GM23338 (cell line): Measurements from ENCODE around the gene RCOR1. TPM values are rescaled to one million over a fixed set of nuclear protein-coding genes. Genes with fewer than 3 reads are reported as not detected.
"Not testable (repeated sequence)": the region's sequence is repeated elsewhere in the genome, so short reads cannot be mapped to it uniquely, and the experiment has no call there.

ENCODE experiments used
- ATAC-seq: fragments of 200-7000 bp; cut with Tn5 transposase; 3 replicates; pipeline ENCODE4 v1.9.1; 2020
- DNase-seq: peaks from one replicate; pipeline ENCODE4 v3.0.0-alpha.2; 2015; ENCODE audit warnings: low spot score
- H2AFZ ChIP-seq: fragments of 200-600 bp; sonication (generic); 2 replicates; pipeline ENCODE4 v1.8.0; 2016; ENCODE audit warnings: antibody characterized with exemption, mild to moderate bottlenecking, moderate library complexity
- H3F3A ChIP-seq: fragments of 200-600 bp; sonication (generic); replicated peaks from 2 replicates; pipeline ENCODE4 v1.8.0; 2017; ENCODE audit warnings: antibody characterized with exemption, mixed run types, low read depth
- H3K27ac ChIP-seq: fragments of 200-600 bp; sonication (generic); 2 replicates; pipeline ENCODE4 v1.6.1; 2016; ENCODE audit warnings: low read depth
- H3K27me3 ChIP-seq: fragments of 200-600 bp; sonication (generic); 2 replicates; pipeline ENCODE4 v1.8.0; 2016; ENCODE audit warnings: mild to moderate bottlenecking, mixed run types, moderate library complexity; ENCODE audit not compliant: insufficient read depth
- H3K36me3 ChIP-seq: fragments of 200-600 bp; sonication (generic); 2 replicates; pipeline ENCODE4 v1.8.0; 2016; ENCODE audit warnings: mild to moderate bottlenecking; ENCODE audit not compliant: insufficient read depth
- H3K4me1 ChIP-seq: fragments of 200-600 bp; sonication (generic); 2 replicates; pipeline ENCODE4 v1.8.0; 2016; ENCODE audit warnings: mild to moderate bottlenecking, moderate library complexity; ENCODE audit not compliant: insufficient read depth
- H3K4me2 ChIP-seq: fragments of 200-600 bp; sonication (generic); 2 replicates; pipeline ENCODE4 v1.7.1; 2017; ENCODE audit warnings: mixed run types
- H3K4me3 ChIP-seq: fragments of 200-600 bp; sonication (generic); 2 replicates; pipeline ENCODE4 v1.6.1; 2016; ENCODE audit warnings: mixed run types
- H3K79me2 ChIP-seq: fragments of 200-600 bp; sonication (generic); replicated peaks from 2 replicates; pipeline ENCODE4 v1.8.0; 2017; ENCODE audit warnings: mild to moderate bottlenecking; ENCODE audit not compliant: insufficient read depth
- H3K9me2 ChIP-seq: fragments of 200-600 bp; sonication (generic); 2 replicates; pipeline ENCODE4 v1.8.0; 2017; ENCODE audit not compliant: insufficient read depth
- H4K20me1 ChIP-seq: fragments of 200-600 bp; sonication (generic); replicated peaks from 2 replicates; pipeline ENCODE4 v1.8.0; 2017; ENCODE audit warnings: mild to moderate bottlenecking; ENCODE audit not compliant: insufficient read depth
- H3K27ac Mint-ChIP-seq: 2 replicates; pipeline ENCODE4 v1.8.0; 2020; ENCODE audit warnings: inconsistent platforms, mild to moderate bottlenecking, moderate library complexity, mixed read lengths
- H3K27me3 Mint-ChIP-seq: 3 replicates; pipeline ENCODE4 v1.8.0; 2022; ENCODE audit warnings: low read depth, mild to moderate bottlenecking, moderate library complexity, mixed read lengths, inconsistent platforms; ENCODE audit not compliant: insufficient read depth, poor library complexity
- H3K36me3 Mint-ChIP-seq: 3 replicates; pipeline ENCODE4 v1.8.0; 2021; ENCODE audit warnings: low read depth, mild to moderate bottlenecking, inconsistent platforms, moderate library complexity, mixed read lengths
- H3K4me1 Mint-ChIP-seq: 3 replicates; pipeline ENCODE4 v1.8.0; 2020; ENCODE audit warnings: mild to moderate bottlenecking, inconsistent platforms, mixed read lengths
- H3K4me3 Mint-ChIP-seq: 3 replicates; pipeline ENCODE4 v1.8.0; 2021; ENCODE audit warnings: moderate library complexity, mild to moderate bottlenecking, inconsistent platforms, mixed read lengths
- H3K9me3 Mint-ChIP-seq: 3 replicates; pipeline ENCODE4 v1.8.0; 2020; ENCODE audit warnings: moderate library complexity, mild to moderate bottlenecking, inconsistent platforms, mixed read lengths
- EZH2 ChIP-seq: fragments of 200-600 bp; sonication (generic); IDR thresholded peaks from one replicate; pipeline ENCODE4 v1.8.0; 2017; ENCODE audit warnings: antibody characterized with exemption, mild to moderate bottlenecking, low read depth; ENCODE audit not compliant: unreplicated experiment
- EZH2phosphoT487 ChIP-seq: fragments of 200-600 bp; sonication (generic); IDR thresholded peaks from one replicate; pipeline ENCODE4 v1.8.1; 2018; ENCODE audit warnings: antibody characterized with exemption; ENCODE audit not compliant: unreplicated experiment
- JUNB ChIP-seq: IDR thresholded peaks from one replicate; pipeline ENCODE4 v1.6.1; 2016; ENCODE audit warnings: antibody characterized with exemption; ENCODE audit not compliant: unreplicated experiment
- ZNF114 ChIP-seq: fragments of 250-450 bp; sonication (Bioruptor Pico); IDR thresholded peaks from 2 replicates; pipeline ENCODE4 v1.5.0; 2020; ENCODE audit warnings: mild to moderate bottlenecking, moderate library complexity
- ZNF331 ChIP-seq: fragments of 250-450 bp; sonication (Bioruptor Pico); IDR thresholded peaks from 2 replicates; pipeline ENCODE4 v1.5.0; 2020; ENCODE audit warnings: low read depth, mild to moderate bottlenecking, moderate library complexity
- polyA plus RNA-seq: library from polyadenylated mRNA; unstranded; fragments of >200 nt; fragmentation: Nextera tagmentation; extraction: Ambion mirVana; gene quantifications from 2 replicates; pipeline ENCODE4 v1.2.1, GENCODE V29; 2016
- total RNA-seq: library from RNA; depleted of rRNA; stranded (reverse); fragments of >200 nt; shearing (Covaris generic); gene quantifications from 2 replicates; pipeline ENCODE4 v1.2.3, GENCODE V29; 2014
- TF ChIP-seq, protein P1 (sequence below), 2 experiments: fragments of 200-600 bp in 1 of 2; sonication (generic) in 1 of 2; conservative IDR thresholded peaks; 2 replicates each; pipeline versions ENCODE4 v1.5.1 to v1.6.1; 2016 to 2017; ENCODE audit warnings: antibody characterized with exemption in 2 of 2, low read depth in 2 of 2, mild to moderate bottlenecking in 2 of 2, moderate library complexity in 1 of 2
- TF ChIP-seq, protein P2 (sequence below): IDR thresholded peaks from 2 replicates; pipeline ENCODE4 v1.6.1; 2016; ENCODE audit warnings: antibody characterized with exemption
- TF ChIP-seq, protein P3 (sequence below): fragments of 250-450 bp; sonication (Bioruptor Pico); IDR thresholded peaks from 2 replicates; pipeline ENCODE4 v1.5.0; 2020; ENCODE audit warnings: mild to moderate bottlenecking, moderate library complexity
- TF ChIP-seq, protein P4 (sequence below): IDR thresholded peaks from one replicate; pipeline ENCODE4 v1.6.1; 2018; ENCODE audit warnings: antibody characterized with exemption; ENCODE audit not compliant: unreplicated experiment

The RCOR1 gene
- total and polyA plus RNA-seq, 2 experiments from 2014 or later: 7.6 to 26.1 TPM

DNA sequence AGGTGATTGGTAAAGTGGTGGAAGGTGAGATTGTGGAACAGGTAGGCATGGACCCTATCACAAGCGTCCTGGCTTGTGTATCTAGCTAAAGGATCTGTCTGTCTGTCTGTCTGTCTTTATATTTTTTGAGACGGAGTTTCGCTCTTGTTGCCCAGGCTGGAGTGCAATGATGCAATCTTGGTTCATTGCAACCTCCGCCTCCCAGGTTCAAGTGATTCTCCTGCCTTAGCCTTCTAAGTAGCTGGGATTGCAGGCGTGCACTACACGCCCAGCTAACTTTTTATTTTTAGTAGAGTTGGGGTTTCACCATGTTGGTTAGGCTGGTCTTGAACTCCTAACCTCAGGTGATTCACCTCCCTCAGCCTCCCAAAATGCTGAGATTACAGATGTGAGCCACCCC, 26.6 kb downstream of the RCOR1 start:
- not testable (repeated sequence) for H3F3A ChIP-seq, H3K4me3 ChIP-seq, H3K4me2 ChIP-seq, DNase-seq, H3K9me3 Mint-ChIP-seq, H3K36me3 ChIP-seq, H3K27me3 Mint-ChIP-seq, H3K9me2 ChIP-seq, H3K27me3 ChIP-seq, H3K36me3 Mint-ChIP-seq, H2AFZ ChIP-seq, H3K4me3 Mint-ChIP-seq, ATAC-seq
- peaks cover 23% of the 10 kb centered on the region for H3K4me1 ChIP-seq
- peaks cover 18% of the 10 kb centered on the region for H4K20me1 ChIP-seq
- Mint-ChIP-seq H3K27ac (peak overlapping the region; percentile 0; the same call in 1 of the 2 replicates), H3K4me1 (peaks cover 19% of the 10 kb centered on the region)
- peaks cover 100% of the 10 kb centered on the region for H3K79me2 ChIP-seq
- H3K27ac ChIP-seq: peak overlapping the region; percentile 3; the same call in 1 of the 2 replicates

DNA sequence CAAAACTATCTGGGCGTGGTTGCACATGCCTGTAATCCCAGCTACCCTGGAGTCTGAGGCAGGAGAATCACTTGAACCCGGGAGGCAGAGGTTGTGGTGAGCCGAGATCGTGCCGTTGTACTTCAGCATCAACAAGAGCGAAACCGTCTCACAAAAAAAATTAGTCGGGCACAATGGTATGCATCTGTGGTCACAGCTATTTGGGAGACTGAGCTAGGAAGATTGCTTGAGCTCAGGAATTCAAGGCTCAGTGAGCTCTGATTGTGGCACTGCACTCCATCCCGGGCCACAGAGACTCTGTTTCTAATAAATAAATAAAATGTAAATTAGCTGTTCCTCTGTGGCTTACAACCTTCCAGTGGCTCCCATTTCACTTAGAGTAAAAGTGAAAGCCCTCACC, 28.0 kb downstream of the RCOR1 start:
- no peak for ATAC-seq
- H3K27ac Mint-ChIP-seq: no peak overlapping the region
- H3K36me3 Mint-ChIP-seq: peaks cover 4% of the 10 kb centered on the region; the same call in 1 of the 3 replicates
- Histone ChIP-seq H3K4me3 (no peak overlapping the region), H3K79me2 (peaks cover 100% of the 10 kb centered on the region), H3K36me3 (no peaks in the 10 kb centered on the region), H3K4me1 (peaks cover 23% of the 10 kb centered on the region), H3K9me2 (no peaks in the 10 kb centered on the region), H3K27me3 (no peaks in the 10 kb centered on the region), H3K27ac (peak overlapping the region; percentile 45; the same call in 1 of the 2 replicates), H3F3A (0 out of 2 replicates have a peak, but pooled peaks cover 6% of the 10 kb centered on the region), H2AFZ (no peak overlapping the region), H4K20me1 (peaks cover 22% of the 10 kb centered on the region), H3K4me2 (no peak overlapping the region)
- DNase-seq: no peak
- no peak overlapping the region for H3K4me3 Mint-ChIP-seq
- H3K9me3 Mint-ChIP-seq: no peaks in the 10 kb centered on the region
- H3K4me1 Mint-ChIP-seq: peaks cover 19% of the 10 kb centered on the region
- peaks cover 2% of the 10 kb centered on the region for H3K27me3 Mint-ChIP-seq
- TF ChIP-seq, protein P1, sequence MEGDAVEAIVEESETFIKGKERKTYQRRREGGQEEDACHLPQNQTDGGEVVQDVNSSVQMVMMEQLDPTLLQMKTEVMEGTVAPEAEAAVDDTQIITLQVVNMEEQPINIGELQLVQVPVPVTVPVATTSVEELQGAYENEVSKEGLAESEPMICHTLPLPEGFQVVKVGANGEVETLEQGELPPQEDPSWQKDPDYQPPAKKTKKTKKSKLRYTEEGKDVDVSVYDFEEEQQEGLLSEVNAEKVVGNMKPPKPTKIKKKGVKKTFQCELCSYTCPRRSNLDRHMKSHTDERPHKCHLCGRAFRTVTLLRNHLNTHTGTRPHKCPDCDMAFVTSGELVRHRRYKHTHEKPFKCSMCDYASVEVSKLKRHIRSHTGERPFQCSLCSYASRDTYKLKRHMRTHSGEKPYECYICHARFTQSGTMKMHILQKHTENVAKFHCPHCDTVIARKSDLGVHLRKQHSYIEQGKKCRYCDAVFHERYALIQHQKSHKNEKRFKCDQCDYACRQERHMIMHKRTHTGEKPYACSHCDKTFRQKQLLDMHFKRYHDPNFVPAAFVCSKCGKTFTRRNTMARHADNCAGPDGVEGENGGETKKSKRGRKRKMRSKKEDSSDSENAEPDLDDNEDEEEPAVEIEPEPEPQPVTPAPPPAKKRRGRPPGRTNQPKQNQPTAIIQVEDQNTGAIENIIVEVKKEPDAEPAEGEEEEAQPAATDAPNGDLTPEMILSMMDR (conservative IDR thresholded peaks at IDR 0.05; ENCODE audit: low read depth in 2 of 2): no peak
- TF ChIP-seq EZH2 (no peak), ZNF114 (CRISPR knock-in tag) (no peak), EZH2phosphoT487 (no peak), JUNB (no peak), ZNF331 (no peak)
- TF ChIP-seq, protein P2, sequence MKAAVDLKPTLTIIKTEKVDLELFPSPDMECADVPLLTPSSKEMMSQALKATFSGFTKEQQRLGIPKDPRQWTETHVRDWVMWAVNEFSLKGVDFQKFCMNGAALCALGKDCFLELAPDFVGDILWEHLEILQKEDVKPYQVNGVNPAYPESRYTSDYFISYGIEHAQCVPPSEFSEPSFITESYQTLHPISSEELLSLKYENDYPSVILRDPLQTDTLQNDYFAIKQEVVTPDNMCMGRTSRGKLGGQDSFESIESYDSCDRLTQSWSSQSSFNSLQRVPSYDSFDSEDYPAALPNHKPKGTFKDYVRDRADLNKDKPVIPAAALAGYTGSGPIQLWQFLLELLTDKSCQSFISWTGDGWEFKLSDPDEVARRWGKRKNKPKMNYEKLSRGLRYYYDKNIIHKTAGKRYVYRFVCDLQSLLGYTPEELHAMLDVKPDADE: no peak
- TF ChIP-seq, protein P3, sequence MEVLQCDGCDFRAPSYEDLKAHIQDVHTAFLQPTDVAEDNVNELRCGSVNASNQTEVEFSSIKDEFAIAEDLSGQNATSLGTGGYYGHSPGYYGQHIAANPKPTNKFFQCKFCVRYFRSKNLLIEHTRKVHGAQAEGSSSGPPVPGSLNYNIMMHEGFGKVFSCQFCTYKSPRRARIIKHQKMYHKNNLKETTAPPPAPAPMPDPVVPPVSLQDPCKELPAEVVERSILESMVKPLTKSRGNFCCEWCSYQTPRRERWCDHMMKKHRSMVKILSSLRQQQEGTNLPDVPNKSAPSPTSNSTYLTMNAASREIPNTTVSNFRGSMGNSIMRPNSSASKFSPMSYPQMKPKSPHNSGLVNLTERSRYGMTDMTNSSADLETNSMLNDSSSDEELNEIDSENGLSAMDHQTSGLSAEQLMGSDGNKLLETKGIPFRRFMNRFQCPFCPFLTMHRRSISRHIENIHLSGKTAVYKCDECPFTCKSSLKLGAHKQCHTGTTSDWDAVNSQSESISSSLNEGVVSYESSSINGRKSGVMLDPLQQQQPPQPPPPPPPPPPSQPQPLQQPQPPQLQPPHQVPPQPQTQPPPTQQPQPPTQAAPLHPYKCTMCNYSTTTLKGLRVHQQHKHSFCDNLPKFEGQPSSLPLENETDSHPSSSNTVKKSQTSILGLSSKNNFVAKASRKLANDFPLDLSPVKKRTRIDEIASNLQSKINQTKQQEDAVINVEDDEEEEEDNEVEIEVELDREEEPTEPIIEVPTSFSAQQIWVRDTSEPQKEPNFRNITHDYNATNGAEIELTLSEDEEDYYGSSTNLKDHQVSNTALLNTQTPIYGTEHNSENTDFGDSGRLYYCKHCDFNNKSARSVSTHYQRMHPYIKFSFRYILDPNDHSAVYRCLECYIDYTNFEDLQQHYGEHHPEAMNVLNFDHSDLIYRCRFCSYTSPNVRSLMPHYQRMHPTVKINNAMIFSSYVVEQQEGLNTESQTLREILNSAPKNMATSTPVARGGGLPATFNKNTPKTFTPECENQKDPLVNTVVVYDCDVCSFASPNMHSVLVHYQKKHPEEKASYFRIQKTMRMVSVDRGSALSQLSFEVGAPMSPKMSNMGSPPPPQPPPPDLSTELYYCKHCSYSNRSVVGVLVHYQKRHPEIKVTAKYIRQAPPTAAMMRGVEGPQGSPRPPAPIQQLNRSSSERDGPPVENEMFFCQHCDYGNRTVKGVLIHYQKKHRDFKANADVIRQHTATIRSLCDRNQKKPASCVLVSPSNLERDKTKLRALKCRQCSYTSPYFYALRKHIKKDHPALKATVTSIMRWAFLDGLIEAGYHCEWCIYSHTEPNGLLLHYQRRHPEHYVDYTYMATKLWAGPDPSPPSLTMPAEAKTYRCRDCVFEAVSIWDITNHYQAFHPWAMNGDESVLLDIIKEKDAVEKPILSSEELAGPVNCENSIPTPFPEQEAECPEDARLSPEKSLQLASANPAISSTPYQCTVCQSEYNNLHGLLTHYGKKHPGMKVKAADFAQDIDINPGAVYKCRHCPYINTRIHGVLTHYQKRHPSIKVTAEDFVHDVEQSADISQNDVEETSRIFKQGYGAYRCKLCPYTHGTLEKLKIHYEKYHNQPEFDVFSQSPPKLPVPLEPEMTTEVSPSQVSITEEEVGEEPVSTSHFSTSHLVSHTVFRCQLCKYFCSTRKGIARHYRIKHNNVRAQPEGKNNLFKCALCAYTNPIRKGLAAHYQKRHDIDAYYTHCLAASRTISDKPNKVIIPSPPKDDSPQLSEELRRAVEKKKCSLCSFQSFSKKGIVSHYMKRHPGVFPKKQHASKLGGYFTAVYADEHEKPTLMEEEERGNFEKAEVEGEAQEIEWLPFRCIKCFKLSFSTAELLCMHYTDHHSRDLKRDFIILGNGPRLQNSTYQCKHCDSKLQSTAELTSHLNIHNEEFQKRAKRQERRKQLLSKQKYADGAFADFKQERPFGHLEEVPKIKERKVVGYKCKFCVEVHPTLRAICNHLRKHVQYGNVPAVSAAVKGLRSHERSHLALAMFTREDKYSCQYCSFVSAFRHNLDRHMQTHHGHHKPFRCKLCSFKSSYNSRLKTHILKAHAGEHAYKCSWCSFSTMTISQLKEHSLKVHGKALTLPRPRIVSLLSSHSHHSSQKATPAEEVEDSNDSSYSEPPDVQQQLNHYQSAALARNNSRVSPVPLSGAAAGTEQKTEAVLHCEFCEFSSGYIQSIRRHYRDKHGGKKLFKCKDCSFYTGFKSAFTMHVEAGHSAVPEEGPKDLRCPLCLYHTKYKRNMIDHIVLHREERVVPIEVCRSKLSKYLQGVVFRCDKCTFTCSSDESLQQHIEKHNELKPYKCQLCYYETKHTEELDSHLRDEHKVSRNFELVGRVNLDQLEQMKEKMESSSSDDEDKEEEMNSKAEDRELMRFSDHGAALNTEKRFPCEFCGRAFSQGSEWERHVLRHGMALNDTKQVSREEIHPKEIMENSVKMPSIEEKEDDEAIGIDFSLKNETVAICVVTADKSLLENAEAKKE (CRISPR knock-in tag): no peak
- TF ChIP-seq, protein P4, sequence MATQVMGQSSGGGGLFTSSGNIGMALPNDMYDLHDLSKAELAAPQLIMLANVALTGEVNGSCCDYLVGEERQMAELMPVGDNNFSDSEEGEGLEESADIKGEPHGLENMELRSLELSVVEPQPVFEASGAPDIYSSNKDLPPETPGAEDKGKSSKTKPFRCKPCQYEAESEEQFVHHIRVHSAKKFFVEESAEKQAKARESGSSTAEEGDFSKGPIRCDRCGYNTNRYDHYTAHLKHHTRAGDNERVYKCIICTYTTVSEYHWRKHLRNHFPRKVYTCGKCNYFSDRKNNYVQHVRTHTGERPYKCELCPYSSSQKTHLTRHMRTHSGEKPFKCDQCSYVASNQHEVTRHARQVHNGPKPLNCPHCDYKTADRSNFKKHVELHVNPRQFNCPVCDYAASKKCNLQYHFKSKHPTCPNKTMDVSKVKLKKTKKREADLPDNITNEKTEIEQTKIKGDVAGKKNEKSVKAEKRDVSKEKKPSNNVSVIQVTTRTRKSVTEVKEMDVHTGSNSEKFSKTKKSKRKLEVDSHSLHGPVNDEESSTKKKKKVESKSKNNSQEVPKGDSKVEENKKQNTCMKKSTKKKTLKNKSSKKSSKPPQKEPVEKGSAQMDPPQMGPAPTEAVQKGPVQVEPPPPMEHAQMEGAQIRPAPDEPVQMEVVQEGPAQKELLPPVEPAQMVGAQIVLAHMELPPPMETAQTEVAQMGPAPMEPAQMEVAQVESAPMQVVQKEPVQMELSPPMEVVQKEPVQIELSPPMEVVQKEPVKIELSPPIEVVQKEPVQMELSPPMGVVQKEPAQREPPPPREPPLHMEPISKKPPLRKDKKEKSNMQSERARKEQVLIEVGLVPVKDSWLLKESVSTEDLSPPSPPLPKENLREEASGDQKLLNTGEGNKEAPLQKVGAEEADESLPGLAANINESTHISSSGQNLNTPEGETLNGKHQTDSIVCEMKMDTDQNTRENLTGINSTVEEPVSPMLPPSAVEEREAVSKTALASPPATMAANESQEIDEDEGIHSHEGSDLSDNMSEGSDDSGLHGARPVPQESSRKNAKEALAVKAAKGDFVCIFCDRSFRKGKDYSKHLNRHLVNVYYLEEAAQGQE: no peak
